ENCODE results near the gene SRRM3.

SRRM3 gene

DNA sequence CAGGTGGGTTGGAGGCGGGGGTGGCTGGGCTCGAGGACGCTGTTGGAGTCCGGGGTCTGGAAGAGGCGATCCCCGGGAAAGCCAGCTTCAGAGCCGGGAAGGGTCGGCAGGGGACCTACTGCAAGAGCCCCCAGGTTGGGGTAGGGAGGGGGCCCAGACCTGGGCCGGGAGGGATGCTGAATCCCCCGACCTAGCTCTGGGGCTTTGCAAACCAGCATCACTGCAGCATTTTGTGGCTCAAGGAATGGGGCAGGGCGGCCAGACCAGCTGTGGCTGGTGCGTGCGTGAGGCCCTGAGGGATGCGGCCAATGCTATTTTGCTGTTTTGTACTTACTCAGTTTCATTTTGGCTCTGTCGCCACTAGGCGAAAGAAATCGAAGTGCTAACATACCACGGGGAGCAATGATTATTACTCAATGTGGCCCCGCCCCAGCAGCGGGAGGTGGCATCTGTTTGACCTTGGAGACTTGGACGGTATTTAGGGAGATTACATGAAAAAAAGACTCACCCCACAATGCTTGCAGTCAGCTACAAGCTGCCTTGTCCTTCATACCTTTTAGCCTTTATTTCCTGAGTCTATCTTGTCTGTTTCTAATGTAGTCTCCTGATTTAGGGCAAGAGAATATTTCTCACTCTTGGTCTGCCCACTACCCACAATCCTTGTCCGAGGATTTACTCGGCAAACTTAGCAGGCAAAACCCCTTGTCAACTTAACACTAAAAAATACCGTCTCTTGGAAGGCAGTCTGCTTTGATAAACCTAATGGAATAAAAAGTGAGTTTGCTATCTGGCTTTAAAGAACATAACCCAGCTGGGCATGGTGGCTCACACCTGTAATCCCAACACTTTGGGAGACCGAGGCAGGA lies 117.0 kb downstream of the SRRM3 start:
- peak; percentile 28 for ATAC-seq (ENCODE audit: low read depth)
- H3K36me3 ChIP-seq (ENCODE audit: low read depth) = peaks cover 2% of the 10 kb centered on the region
- no peak for DNase-seq (ENCODE audit: low spot score)
- peaks cover 6% of the 10 kb centered on the region for H3K4me1 ChIP-seq (ENCODE audit: insufficient read depth, poor library complexity, severe bottlenecking)
- no peaks in the 10 kb centered on the region for H3K27me3 ChIP-seq (ENCODE audit: insufficient read depth, poor library complexity, severe bottlenecking)
- H3K9me3 ChIP-seq (ENCODE audit: severe bottlenecking) = no peaks in the 10 kb centered on the region
- TF ChIP-seq, protein P1, sequence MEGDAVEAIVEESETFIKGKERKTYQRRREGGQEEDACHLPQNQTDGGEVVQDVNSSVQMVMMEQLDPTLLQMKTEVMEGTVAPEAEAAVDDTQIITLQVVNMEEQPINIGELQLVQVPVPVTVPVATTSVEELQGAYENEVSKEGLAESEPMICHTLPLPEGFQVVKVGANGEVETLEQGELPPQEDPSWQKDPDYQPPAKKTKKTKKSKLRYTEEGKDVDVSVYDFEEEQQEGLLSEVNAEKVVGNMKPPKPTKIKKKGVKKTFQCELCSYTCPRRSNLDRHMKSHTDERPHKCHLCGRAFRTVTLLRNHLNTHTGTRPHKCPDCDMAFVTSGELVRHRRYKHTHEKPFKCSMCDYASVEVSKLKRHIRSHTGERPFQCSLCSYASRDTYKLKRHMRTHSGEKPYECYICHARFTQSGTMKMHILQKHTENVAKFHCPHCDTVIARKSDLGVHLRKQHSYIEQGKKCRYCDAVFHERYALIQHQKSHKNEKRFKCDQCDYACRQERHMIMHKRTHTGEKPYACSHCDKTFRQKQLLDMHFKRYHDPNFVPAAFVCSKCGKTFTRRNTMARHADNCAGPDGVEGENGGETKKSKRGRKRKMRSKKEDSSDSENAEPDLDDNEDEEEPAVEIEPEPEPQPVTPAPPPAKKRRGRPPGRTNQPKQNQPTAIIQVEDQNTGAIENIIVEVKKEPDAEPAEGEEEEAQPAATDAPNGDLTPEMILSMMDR (IDR thresholded peaks at IDR 0.05; ENCODE audit: poor library complexity, severe bottlenecking) = no peak
- H3K4me3 ChIP-seq (ENCODE audit: severe bottlenecking) = peak overlapping the region; percentile 57
- peak overlapping the region; percentile 90 for H3K27ac ChIP-seq (ENCODE audit: poor library complexity, severe bottlenecking)

DNA sequence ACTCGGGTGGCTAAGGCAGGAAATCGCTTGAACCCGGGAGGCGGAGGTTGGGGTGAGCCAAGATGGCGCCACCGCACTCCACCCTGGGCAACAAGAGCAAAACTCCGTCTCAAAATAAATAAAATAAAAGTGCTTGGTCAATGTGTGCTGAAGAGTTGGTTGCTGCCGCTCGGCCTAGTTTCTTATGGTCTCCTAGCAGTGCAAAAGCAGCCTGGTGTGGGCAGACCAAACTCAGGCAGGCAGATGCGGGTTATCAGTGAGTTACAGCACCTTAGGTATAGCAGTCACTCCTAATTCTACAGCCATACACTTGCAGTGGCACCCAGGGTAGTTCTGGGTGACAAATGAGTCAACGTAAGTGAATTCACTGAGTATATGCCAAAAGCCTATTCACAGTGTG lies 123.4 kb downstream of the SRRM3 start:
- TF ChIP-seq, protein P1 (IDR thresholded peaks at IDR 0.05; ENCODE audit: poor library complexity, severe bottlenecking) = no peak
- H3K9me3 ChIP-seq (ENCODE audit: severe bottlenecking) = no peaks in the 10 kb centered on the region
- H3K4me3 ChIP-seq (ENCODE audit: severe bottlenecking) = no peak overlapping the region
- H3K27ac ChIP-seq (ENCODE audit: poor library complexity, severe bottlenecking) = no peak overlapping the region
- DNase-seq (ENCODE audit: low spot score) = no peak
- H3K4me1 ChIP-seq (ENCODE audit: insufficient read depth, poor library complexity, severe bottlenecking) = no peaks in the 10 kb centered on the region
- no peak for ATAC-seq (ENCODE audit: low read depth)
- peaks cover 60% of the 10 kb centered on the region for H3K36me3 ChIP-seq (ENCODE audit: low read depth)
- no peaks in the 10 kb centered on the region for H3K27me3 ChIP-seq (ENCODE audit: insufficient read depth, poor library complexity, severe bottlenecking)

DNA sequence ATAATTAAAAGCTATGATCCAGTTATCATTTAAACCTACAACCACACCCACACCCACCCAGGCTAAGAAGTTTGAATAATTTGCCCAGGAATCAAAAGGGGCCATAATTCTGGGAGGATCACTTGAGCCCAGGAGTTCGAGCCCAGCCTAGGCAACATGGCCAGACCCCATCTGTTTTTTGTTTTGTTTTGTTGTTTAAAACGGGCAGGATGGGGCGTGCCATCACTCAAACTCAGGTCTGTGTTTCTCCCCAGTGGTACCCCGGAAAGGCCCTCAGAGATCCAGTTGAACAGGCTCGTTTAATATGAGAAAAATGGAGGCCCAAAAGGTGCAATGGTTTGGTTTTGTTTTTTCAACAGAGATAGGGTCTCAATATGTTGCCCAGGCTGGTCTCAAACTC lies 124.1 kb downstream of the SRRM3 start:
- no peaks in the 10 kb centered on the region for H3K4me1 ChIP-seq (ENCODE audit: insufficient read depth, poor library complexity, severe bottlenecking)
- ATAC-seq (ENCODE audit: low read depth) (no peak), DNase-seq (ENCODE audit: low spot score) (no peak)
- H3K9me3 ChIP-seq (ENCODE audit: severe bottlenecking) = no peaks in the 10 kb centered on the region
- no peak overlapping the region for H3K27ac ChIP-seq (ENCODE audit: poor library complexity, severe bottlenecking)
- no peak overlapping the region for H3K4me3 ChIP-seq (ENCODE audit: severe bottlenecking)
- H3K27me3 ChIP-seq (ENCODE audit: insufficient read depth, poor library complexity, severe bottlenecking) = no peaks in the 10 kb centered on the region
- H3K36me3 ChIP-seq (ENCODE audit: low read depth) = peaks cover 65% of the 10 kb centered on the region
- TF ChIP-seq, protein P1 (IDR thresholded peaks at IDR 0.05; ENCODE audit: poor library complexity, severe bottlenecking) = no peak

DNA sequence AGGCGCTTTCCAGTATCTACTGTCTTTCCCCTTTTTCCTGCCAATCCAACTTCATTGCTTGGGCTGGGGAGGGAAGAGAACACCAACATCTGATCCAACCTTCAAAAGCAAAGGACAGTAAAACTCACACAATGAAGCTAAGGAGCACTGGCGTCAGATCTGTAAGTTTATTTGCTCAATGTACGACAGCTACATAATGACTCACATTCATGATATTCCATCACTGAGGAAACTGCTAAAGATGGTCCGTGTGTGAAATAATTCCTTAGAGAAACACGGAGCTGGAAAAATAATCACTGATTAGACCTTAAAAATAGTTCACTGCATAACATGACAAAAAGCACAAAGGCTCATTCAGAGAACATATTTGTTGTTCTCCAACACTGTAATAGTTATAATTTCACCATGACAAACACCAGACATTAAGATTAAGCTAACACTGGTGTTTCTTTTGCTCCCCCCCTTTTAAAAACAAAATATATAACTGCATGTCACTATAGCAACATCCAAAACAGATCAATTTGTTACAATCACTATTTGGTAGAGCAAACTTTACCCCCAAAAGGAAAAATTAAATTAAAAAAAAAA lies 125.0 kb downstream of the SRRM3 start:
- H3K27ac ChIP-seq (ENCODE audit: poor library complexity, severe bottlenecking) = no peak overlapping the region
- H3K4me3 ChIP-seq (ENCODE audit: severe bottlenecking) = no peak overlapping the region
- TF ChIP-seq, protein P1 (IDR thresholded peaks at IDR 0.05; ENCODE audit: poor library complexity, severe bottlenecking) = no peak
- H3K27me3 ChIP-seq (ENCODE audit: insufficient read depth, poor library complexity, severe bottlenecking) = no peaks in the 10 kb centered on the region
- H3K36me3 ChIP-seq (ENCODE audit: low read depth) = peaks cover 74% of the 10 kb centered on the region
- no peaks in the 10 kb centered on the region for H3K9me3 ChIP-seq (ENCODE audit: severe bottlenecking)
- DNase-seq (ENCODE audit: low spot score) (no peak), ATAC-seq (ENCODE audit: low read depth) (no peak)
- no peaks in the 10 kb centered on the region for H3K4me1 ChIP-seq (ENCODE audit: insufficient read depth, poor library complexity, severe bottlenecking)

DNA sequence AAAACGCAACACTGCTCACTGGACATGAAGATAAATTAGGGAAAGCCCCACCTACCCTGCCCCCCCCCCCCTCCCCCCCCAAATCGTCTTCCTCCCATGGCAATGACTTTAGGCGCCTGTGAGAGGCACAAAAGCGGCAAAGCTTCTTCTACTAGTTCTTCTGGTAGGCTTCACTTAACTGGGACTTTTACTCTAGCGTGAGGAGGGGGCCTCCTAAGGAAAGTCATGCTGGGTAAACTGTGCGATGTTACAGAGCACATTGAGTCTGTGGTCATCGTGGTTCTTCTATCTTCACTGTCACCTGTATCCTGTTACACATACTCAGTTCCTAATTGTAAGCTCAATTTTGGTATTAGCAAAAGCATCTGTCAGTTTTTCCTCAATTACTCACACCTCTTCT lies 125.9 kb downstream of the SRRM3 start:
- Histone ChIP-seq H3K4me1 (ENCODE audit: insufficient read depth, poor library complexity, severe bottlenecking) (no peaks in the 10 kb centered on the region), H3K4me3 (ENCODE audit: severe bottlenecking) (no peak overlapping the region), H3K36me3 (ENCODE audit: low read depth) (peaks cover 83% of the 10 kb centered on the region), H3K27ac (ENCODE audit: poor library complexity, severe bottlenecking) (no peak overlapping the region), H3K9me3 (ENCODE audit: severe bottlenecking) (no peaks in the 10 kb centered on the region), H3K27me3 (ENCODE audit: insufficient read depth, poor library complexity, severe bottlenecking) (no peaks in the 10 kb centered on the region)
- DNase-seq (ENCODE audit: low spot score) (no peak), ATAC-seq (ENCODE audit: low read depth) (no peak)
- TF ChIP-seq, protein P1 (IDR thresholded peaks at IDR 0.05; ENCODE audit: poor library complexity, severe bottlenecking) = no peak

Data from RWPE2 (cell line).